Neuronal stem cell (in vitro differentiated cells): ENCODE data around the gene AUTS2.

ENCODE experiments used
- DNase-seq: peaks from one replicate; pipeline ENCODE4 v3.0.0-alpha.2; 2013; ENCODE audit warnings: low spot score
- H2AFZ ChIP-seq: one replicate; pipeline ENCODE4 v1.6.1; 2013; ENCODE audit warnings: mild to moderate bottlenecking, low read length, inconsistent platforms
- H2AK5ac ChIP-seq: 2 replicates; pipeline ENCODE4 v1.6.1; 2013; ENCODE audit warnings: low read depth, mild to moderate bottlenecking, inconsistent platforms, low read length, moderate library complexity, mixed read lengths
- H2BK120ac ChIP-seq: 2 replicates; pipeline ENCODE4 v1.6.1; 2013; ENCODE audit warnings: low read depth, mild to moderate bottlenecking, inconsistent platforms, low read length, moderate library complexity, mixed read lengths
- H2BK12ac ChIP-seq: one replicate; pipeline ENCODE4 v1.6.1; 2013; ENCODE audit warnings: low read length, inconsistent platforms
- H2BK15ac ChIP-seq: 2 replicates; pipeline ENCODE4 v1.6.1; 2013; ENCODE audit warnings: mild to moderate bottlenecking, low read length, inconsistent platforms, mixed read lengths
- H2BK5ac ChIP-seq: one replicate; pipeline ENCODE4 v1.6.1; 2013; ENCODE audit warnings: inconsistent platforms, mild to moderate bottlenecking, low read length, moderate library complexity
- H3K14ac ChIP-seq: one replicate; pipeline ENCODE4 v1.6.1; 2013; ENCODE audit warnings: low read length, inconsistent platforms
- H3K18ac ChIP-seq: 2 replicates; pipeline ENCODE4 v1.6.1; 2013; ENCODE audit warnings: low read length, inconsistent platforms
- H3K23ac ChIP-seq: 2 replicates; pipeline ENCODE4 v1.6.1; 2013; ENCODE audit warnings: low read depth, mild to moderate bottlenecking, mixed read lengths, low read length, inconsistent platforms; ENCODE audit not compliant: poor library complexity
- H3K27ac ChIP-seq: replicated peaks from 3 replicates; pipeline ENCODE4 v1.5.1; 2013; ENCODE audit warnings: low read length, inconsistent platforms
- H3K27me3 ChIP-seq, 3 experiments: 2 replicates each; pipeline ENCODE4 v1.6.1; 2013; ENCODE audit warnings: low read length in 3 of 3, mild to moderate bottlenecking in 2 of 3, inconsistent platforms in 1 of 3, low read depth in 1 of 3, mixed read lengths in 1 of 3, moderate library complexity in 1 of 3; ENCODE audit not compliant: control insufficient read depth in 3 of 3, insufficient read depth in 3 of 3
- H3K36me3 ChIP-seq, 2 donors: replicated peaks in 1 of 2; 2 replicates each; pipeline ENCODE4 v1.6.1; 2013; ENCODE audit warnings: low read length in 2 of 2; ENCODE audit not compliant: control insufficient read depth in 2 of 2, insufficient read depth in 2 of 2
- H3K4ac ChIP-seq: 2 replicates; pipeline ENCODE4 v1.6.1; 2013; ENCODE audit warnings: inconsistent platforms, mild to moderate bottlenecking, low read length, moderate library complexity
- H3K4me1 ChIP-seq, 2 donors: 1 replicate in 1 of 2; 2 replicates in 1 of 2; pipeline ENCODE4 v1.6.1; 2013; ENCODE audit warnings: low read length in 2 of 2, low read depth in 1 of 2; ENCODE audit not compliant: control insufficient read depth in 2 of 2, insufficient read depth in 1 of 2
- H3K4me2 ChIP-seq: one replicate; pipeline ENCODE4 v1.6.1; 2013; ENCODE audit warnings: mild to moderate bottlenecking, low read length, inconsistent platforms; ENCODE audit not compliant: insufficient read depth, poor library complexity, severe bottlenecking
- H3K4me3 ChIP-seq, 2 donors: 2 replicates each; pipeline ENCODE4 v1.5.1; 2013; ENCODE audit warnings: low read length in 2 of 2, mild to moderate bottlenecking in 2 of 2, inconsistent platforms in 1 of 2, moderate library complexity in 1 of 2
- H3K79me1 ChIP-seq: one replicate; pipeline ENCODE4 v1.6.1; 2013; ENCODE audit warnings: low read depth, mild to moderate bottlenecking, inconsistent platforms, low read length, moderate library complexity
- H3K9ac ChIP-seq: one replicate; pipeline ENCODE4 v1.6.1; 2013; ENCODE audit warnings: mild to moderate bottlenecking, low read depth, low read length, inconsistent platforms; ENCODE audit not compliant: poor library complexity
- H3K9me3 ChIP-seq, 2 donors: replicated peaks in 1 of 2; 2 replicates each; pipeline versions ENCODE3 to v1.6.1; 2013; ENCODE audit warnings: low read length in 2 of 2, mild to moderate bottlenecking in 2 of 2, inconsistent platforms in 1 of 2, low read depth in 1 of 2, mixed read lengths in 1 of 2, moderate library complexity in 1 of 2; ENCODE audit not compliant: control insufficient read depth in 2 of 2, insufficient read depth in 1 of 2
- H4K8ac ChIP-seq: one replicate; pipeline ENCODE4 v1.6.1; 2013; ENCODE audit warnings: low read depth, mild to moderate bottlenecking, inconsistent platforms, low read length, moderate library complexity
- H4K91ac ChIP-seq: one replicate; pipeline ENCODE4 v1.6.1; 2013; ENCODE audit warnings: low read length, low read depth, mild to moderate bottlenecking, inconsistent platforms; ENCODE audit not compliant: poor library complexity
- WGBS, 2 donors: extraction: QIAGEN DNeasy Blood & Tissue Kit; methylation state at CpG; one replicate each; pipeline ENCODE4 v1.1.7; 2013; ENCODE audit warnings: missing lambda C conversion rate in 2 of 2, mixed read lengths in 1 of 2; ENCODE audit not compliant: insufficient read length in 2 of 2, insufficient replicate concordance in 1 of 2; ENCODE audit errors: extremely low coverage in 2 of 2; 5-methylcytosine and 5-hydroxymethylcytosine counted together

The AUTS2 gene

GRCh38 chr7:69963393-69963792 lies 365.1 kb downstream of the AUTS2 start:
- H3K4me3 ChIP-seq = no peak overlapping the region

GRCh38 chr7:69966766-69967591 lies 368.7 kb downstream of the AUTS2 start:
- Histone ChIP-seq H3K4me2 (no peak overlapping the region), H2BK120ac (no peak overlapping the region), H3K27me3 (no peaks in the 10 kb centered on the region), H2AK5ac (no peak overlapping the region), H2BK5ac (no peak overlapping the region), H3K4ac (no peak overlapping the region), H2BK15ac (no peak overlapping the region), H3K23ac (no peak overlapping the region), H3K18ac (no peak overlapping the region), H2AFZ (no peak overlapping the region), H4K8ac (no peak overlapping the region), H4K91ac (no peak overlapping the region), H3K79me1 (no peaks in the 10 kb centered on the region), H3K36me3 (no peaks in the 10 kb centered on the region), H3K9me3 (no peaks in the 10 kb centered on the region), H3K4me3 (peak overlapping the region in 1 of 2 donors; percentile 14), H3K4me1 (peaks cover 8 to 37% of the 10 kb centered on the region in 2 donors), H3K14ac (no peak overlapping the region), H2BK12ac (no peak overlapping the region), H3K9ac (no peak overlapping the region), H3K27ac (no peak overlapping the region)
- no CpG with 5 or more reads among the region's 8 CpGs for whole genome bisulfite sequencing, 2 donors
- DNase-seq = no peak

More at GRCh38 chr7:69963393-69963792, 365.1 kb downstream of the AUTS2 start:
- no peak overlapping the region for H2AFZ ChIP-seq
- H3K4ac ChIP-seq = no peak overlapping the region
- H3K4me1 ChIP-seq = peaks cover 8 to 27% of the 10 kb centered on the region in 2 donors
- H3K23ac ChIP-seq = no peak overlapping the region
- no peak overlapping the region for H2AK5ac ChIP-seq
- no peaks in the 10 kb centered on the region for H3K9me3 ChIP-seq
- H4K8ac ChIP-seq = no peak overlapping the region
- no peaks in the 10 kb centered on the region for H3K27me3 ChIP-seq
- no CpG with 5 or more reads among the region's 2 CpGs for WGBS, 2 donors
- no peak overlapping the region for H4K91ac ChIP-seq
- H2BK12ac ChIP-seq = no peak overlapping the region
- no peak overlapping the region for H3K27ac ChIP-seq
- H3K79me1 ChIP-seq = no peaks in the 10 kb centered on the region
- no peak overlapping the region for H3K4me2 ChIP-seq
- no peak overlapping the region for H2BK120ac ChIP-seq
- H3K9ac ChIP-seq = no peak overlapping the region
- H2BK5ac ChIP-seq = no peak overlapping the region
- H2BK15ac ChIP-seq = no peak overlapping the region
- H3K14ac ChIP-seq = no peak overlapping the region
- H3K18ac ChIP-seq = no peak overlapping the region
- DNase-seq = no peak
- no peaks in the 10 kb centered on the region for H3K36me3 ChIP-seq

- H2BK120ac ChIP-seq = no peak overlapping the region
- H3K4me2 ChIP-seq = no peak overlapping the region
- H2BK12ac ChIP-seq = no peak overlapping the region
- H2AK5ac ChIP-seq = no peak overlapping the region
- no peaks in the 10 kb centered on the region for H3K9me3 ChIP-seq
- H3K36me3 ChIP-seq = no peaks in the 10 kb centered on the region
- H3K4me3 ChIP-seq = peak overlapping the region in 1 of 2 donors; percentile 14
- H3K4ac ChIP-seq = no peak overlapping the region
- no peak overlapping the region for H3K23ac ChIP-seq
- DNase-seq = no peak
- H3K9ac ChIP-seq = no peak overlapping the region
- no peak overlapping the region for H3K27ac ChIP-seq
- H3K79me1 ChIP-seq = no peaks in the 10 kb centered on the region
- H3K4me1 ChIP-seq = peaks cover 6 to 28% of the 10 kb centered on the region in 2 donors
- no peak overlapping the region for H2BK15ac ChIP-seq
- WGBS, 2 donors = no CpG with 5 or more reads among the region's 3 CpGs
- no peak overlapping the region for H4K8ac ChIP-seq
- no peak overlapping the region for H3K18ac ChIP-seq
- no peak overlapping the region for H4K91ac ChIP-seq
- no peaks in the 10 kb centered on the region for H3K27me3 ChIP-seq
- no peak overlapping the region for H2BK5ac ChIP-seq
- no peak overlapping the region for H2AFZ ChIP-seq
- no peak overlapping the region for H3K14ac ChIP-seq
These were observed 369.6 kb downstream of the AUTS2 start for GRCh38 chr7:69967689-69968450.

- H3K18ac ChIP-seq = no peak overlapping the region
- no peaks in the 10 kb centered on the region for H3K27me3 ChIP-seq
These were observed 370.8 kb downstream of the AUTS2 start for GRCh38 chr7:69968969-69969556.

More at GRCh38 chr7:69968969-69969556, 370.8 kb downstream of the AUTS2 start:
- H3K36me3 ChIP-seq = no peaks in the 10 kb centered on the region
- peaks cover 0 to under 1% of the 10 kb centered on the region in 2 donors for H3K9me3 ChIP-seq
- no peak overlapping the region for H3K14ac ChIP-seq
- H2BK5ac ChIP-seq = no peak overlapping the region
- no peak overlapping the region for H3K27ac ChIP-seq
- H3K79me1 ChIP-seq = no peaks in the 10 kb centered on the region
- WGBS, 2 donors = no CpG with 5 or more reads among the region's 4 CpGs
- no peak overlapping the region for H4K91ac ChIP-seq
- no peak overlapping the region for H2AK5ac ChIP-seq
- no peak overlapping the region for H2AFZ ChIP-seq
- no peak overlapping the region for H3K9ac ChIP-seq
- no peak overlapping the region for H4K8ac ChIP-seq
- H3K4ac ChIP-seq = no peak overlapping the region
- H2BK120ac ChIP-seq = no peak overlapping the region
- H2BK15ac ChIP-seq = no peak overlapping the region
- H3K23ac ChIP-seq = no peak overlapping the region
- no peak overlapping the region for H3K4me3 ChIP-seq
- peaks cover 6 to 24% of the 10 kb centered on the region in 2 donors for H3K4me1 ChIP-seq
- no peak overlapping the region for H2BK12ac ChIP-seq
- no peak overlapping the region for H3K4me2 ChIP-seq
- no peak for DNase-seq
